ENCODE measurements around the gene SPTY2D1. TPM values are rescaled to one million over a fixed set of nuclear protein-coding genes. Genes with fewer than 3 reads are reported as not detected.
"Not testable (repeated sequence)": the region's sequence is repeated elsewhere in the genome, so short reads cannot be mapped to it uniquely, and the experiment has no call there.

Gene SPTY2D1
- total RNA-seq, 2 donors from 2014 or later, result 55.0 to 70.6 TPM

GRCh38 chr11:18611196-18611595 is 22.9 kb downstream of the SPTY2D1 start:
- ATAC-seq (no peak), DNase-seq (no peak)
- Mint-ChIP-seq H3K36me3 (ENCODE audit: low read depth) (peaks cover 8% of the 10 kb centered on the region), H3K27ac (no peak overlapping the region), H3K27me3 (no peaks in the 10 kb centered on the region), H3K4me3 (no peak overlapping the region), H3K4me1 (peaks cover 17% of the 10 kb centered on the region)
- no peaks in the 10 kb centered on the region for H3K9me3 ChIP-seq (ENCODE audit: control insufficient read depth, low read length, poor library complexity, severe bottlenecking)

DNA sequence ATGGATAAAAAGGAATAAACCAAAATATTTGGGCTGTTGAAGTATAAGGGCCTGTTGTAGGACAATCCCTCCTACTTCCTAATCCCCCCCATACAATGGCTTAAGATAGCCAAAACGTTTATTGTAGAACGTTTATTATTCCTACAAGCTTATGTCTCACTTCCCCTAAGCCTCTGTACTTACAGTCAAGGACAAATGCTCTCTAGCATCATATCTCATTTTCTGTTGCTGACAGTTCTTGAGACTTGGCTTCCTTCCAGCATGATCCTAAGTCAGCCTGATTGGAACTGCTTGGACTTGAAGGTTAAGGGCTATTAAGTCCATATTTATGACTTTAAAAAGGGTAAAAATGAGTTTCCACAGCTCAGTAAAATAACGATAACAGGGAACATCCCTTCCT is 25.8 kb downstream of the SPTY2D1 start:
- no peaks in the 10 kb centered on the region for H3K9me3 ChIP-seq (ENCODE audit: control insufficient read depth, low read length, poor library complexity, severe bottlenecking)
- no peak for DNase-seq
- ATAC-seq, result no peak
- Mint-ChIP-seq H3K27me3 (no peaks in the 10 kb centered on the region), H3K4me3 (no peak overlapping the region), H3K4me1 (peaks cover 4% of the 10 kb centered on the region), H3K27ac (no peak overlapping the region), H3K36me3 (ENCODE audit: low read depth) (no peaks in the 10 kb centered on the region)

DNA sequence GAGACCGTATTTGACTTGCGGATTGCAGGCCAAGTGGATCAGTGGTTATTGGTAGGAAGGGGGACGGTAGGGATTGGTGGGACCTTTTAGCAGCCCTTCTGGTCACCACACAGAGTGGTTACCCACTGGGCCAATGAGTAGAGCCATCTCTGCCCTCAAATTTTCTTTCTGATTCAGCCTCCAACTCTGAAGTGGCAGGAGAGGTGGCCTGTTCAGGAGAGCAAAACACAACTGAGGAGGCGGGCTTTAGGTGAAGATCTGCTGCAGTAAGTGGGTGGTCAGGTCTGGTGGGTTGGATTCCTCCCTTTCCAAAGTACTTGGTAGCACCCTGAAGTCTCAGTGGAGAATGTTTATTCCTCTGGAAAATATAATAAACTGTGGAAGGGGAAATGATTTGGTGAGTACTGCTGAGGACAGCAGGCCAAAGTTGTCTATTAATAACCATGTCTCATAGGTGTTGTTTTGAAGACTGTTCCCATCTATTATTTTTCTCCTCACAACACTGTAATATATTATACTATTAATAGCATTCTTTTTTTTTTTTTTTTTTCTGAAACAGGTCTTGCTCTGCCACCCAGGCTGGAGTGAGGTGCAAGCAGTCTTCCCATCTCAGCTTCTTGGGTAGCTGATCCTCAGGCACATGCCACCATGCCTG is 33.1 kb downstream of the SPTY2D1 start:
- Mint-ChIP-seq H3K27me3 (no peaks in the 10 kb centered on the region), H3K36me3 (ENCODE audit: low read depth) (no peaks in the 10 kb centered on the region), H3K27ac (no peak overlapping the region), H3K4me3 (no peak overlapping the region), H3K4me1 (no peaks in the 10 kb centered on the region)
- H3K9me3 ChIP-seq (ENCODE audit: control insufficient read depth, low read length, poor library complexity, severe bottlenecking), result no peaks in the 10 kb centered on the region
- DNase-seq (no peak), ATAC-seq (no peak)

- DNase-seq, result no peak
- Mint-ChIP-seq H3K27ac (peak within 1 kb of the TSS; percentile 68), H3K4me1 (no peaks in the 10 kb centered on the region), H3K36me3 (ENCODE audit: low read depth) (no peaks in the 10 kb centered on the region), H3K27me3 (no peaks in the 10 kb centered on the region), H3K4me3 (no peak within 1 kb of the TSS)
- H3K9me3 ChIP-seq (ENCODE audit: control insufficient read depth, low read length, poor library complexity, severe bottlenecking), result no peaks in the 10 kb centered on the region
- no peak for ATAC-seq
Observed at GRCh38 chr11:18599739-18600230, 34.4 kb downstream of the SPTY2D1 start, which contains the start of gene MISFA. Gene MISFA, plus strand, starts transcription at chr11:18599789. Its CDS starts 140 bp downstream, at chr11:18599929.

DNA sequence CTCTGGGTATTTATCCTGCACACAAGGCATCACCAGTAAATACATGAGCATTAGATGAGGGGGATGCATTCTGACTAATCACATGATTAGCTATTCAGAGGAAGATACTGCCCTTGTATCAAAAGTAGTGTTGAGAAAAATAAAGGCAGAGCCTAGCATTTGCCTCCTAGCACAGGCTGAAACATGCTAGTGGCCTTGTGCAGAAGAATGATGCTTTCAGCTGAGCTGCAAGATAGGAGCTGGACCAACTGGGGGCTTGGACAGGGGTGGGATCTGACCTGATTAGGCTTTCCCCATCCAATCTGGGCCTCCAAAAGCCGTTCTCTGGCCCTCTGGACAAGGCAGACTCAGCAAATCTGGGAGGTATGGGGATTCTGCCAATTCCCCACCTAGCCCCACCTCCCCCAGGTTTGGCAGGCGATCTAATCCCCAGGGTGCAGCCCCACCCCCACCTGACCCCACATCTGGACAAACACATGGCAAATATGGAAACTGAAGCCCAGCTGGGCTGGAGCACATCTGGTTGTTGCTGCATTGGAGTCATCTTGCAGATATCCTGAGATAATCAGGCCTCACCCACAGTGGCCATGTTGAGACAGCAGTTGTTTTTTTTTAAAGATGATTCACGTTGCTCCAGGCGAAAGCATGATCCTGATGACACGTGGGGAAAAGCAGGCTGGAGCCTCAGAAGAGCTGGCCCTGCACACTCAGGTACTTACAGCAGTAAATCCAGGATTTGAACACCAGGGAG is 39.0 kb downstream of the SPTY2D1 start:
- H3K4me1 Mint-ChIP-seq, result peaks cover 4% of the 10 kb centered on the region

GRCh38 chr11:18594088-18594487 is 40.1 kb downstream of the SPTY2D1 start:
- H3K27me3 Mint-ChIP-seq; H3K27ac Mint-ChIP-seq; ATAC-seq; H3K36me3 Mint-ChIP-seq (ENCODE audit: low read depth); DNase-seq; H3K9me3 ChIP-seq (ENCODE audit: control insufficient read depth, low read length, poor library complexity, severe bottlenecking); H3K4me3 Mint-ChIP-seq; H3K4me1 Mint-ChIP-seq: not testable (repeated sequence)

More for the DNA sequence above, 39.0 kb downstream of the SPTY2D1 start:
- H3K27ac Mint-ChIP-seq, result no peak overlapping the region
- no peaks in the 10 kb centered on the region for H3K9me3 ChIP-seq (ENCODE audit: control insufficient read depth, low read length, poor library complexity, severe bottlenecking)
- no peaks in the 10 kb centered on the region for H3K36me3 Mint-ChIP-seq (ENCODE audit: low read depth)
- H3K27me3 Mint-ChIP-seq, result no peaks in the 10 kb centered on the region
- no peak for DNase-seq
- no peak for ATAC-seq
- H3K4me3 Mint-ChIP-seq, result no peak overlapping the region

DNA sequence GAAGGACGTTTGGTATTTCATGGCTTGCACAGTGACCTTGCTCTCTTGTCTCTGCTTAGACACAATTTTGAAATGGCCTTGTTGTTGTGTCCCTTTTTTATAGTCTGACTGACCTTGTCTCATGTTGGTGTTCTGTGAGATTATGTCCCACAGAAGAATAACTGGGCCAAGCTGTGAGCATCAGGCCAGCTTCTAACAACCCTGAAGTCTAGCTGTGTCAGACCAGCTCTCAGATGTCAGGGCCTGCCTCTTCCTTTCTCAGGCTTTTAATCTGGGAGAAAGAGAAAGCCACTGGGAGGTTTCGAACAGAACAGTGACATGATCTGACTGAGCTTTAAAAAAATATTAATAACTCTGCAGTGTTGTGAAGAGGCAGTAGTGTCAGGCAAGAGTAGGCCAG is 43.6 kb downstream of the SPTY2D1 start:
- Mint-ChIP-seq H3K4me3 (no peak overlapping the region), H3K27ac (no peak overlapping the region)

GRCh38 chr11:18588297-18589252 is 45.6 kb downstream of the SPTY2D1 start, which contains the start of gene UEVLD:
Gene UEVLD, minus strand, starts transcription at chr11:18588734. Its CDS starts 80 bp downstream, at chr11:18588654.
- Mint-ChIP-seq H3K27me3 (no peaks in the 10 kb centered on the region), H3K4me3 (no peak within 1 kb of the TSS), H3K4me1 (peaks cover 11% of the 10 kb centered on the region), H3K27ac (no peak within 1 kb of the TSS), H3K36me3 (ENCODE audit: low read depth) (no peaks in the 10 kb centered on the region)
- DNase-seq (peak; percentile 39 to 66 (median 61)), ATAC-seq (peak; percentile 45)
- no peaks in the 10 kb centered on the region for H3K9me3 ChIP-seq (ENCODE audit: control insufficient read depth, low read length, poor library complexity, severe bottlenecking)

More for the DNA sequence above, 43.6 kb downstream of the SPTY2D1 start:
- DNase-seq, result no peak
- no peak for ATAC-seq
- Mint-ChIP-seq H3K4me1 (peaks cover 6% of the 10 kb centered on the region), H3K27me3 (no peaks in the 10 kb centered on the region), H3K36me3 (ENCODE audit: low read depth) (no peaks in the 10 kb centered on the region)
- no peaks in the 10 kb centered on the region for H3K9me3 ChIP-seq (ENCODE audit: control insufficient read depth, low read length, poor library complexity, severe bottlenecking)

DNA sequence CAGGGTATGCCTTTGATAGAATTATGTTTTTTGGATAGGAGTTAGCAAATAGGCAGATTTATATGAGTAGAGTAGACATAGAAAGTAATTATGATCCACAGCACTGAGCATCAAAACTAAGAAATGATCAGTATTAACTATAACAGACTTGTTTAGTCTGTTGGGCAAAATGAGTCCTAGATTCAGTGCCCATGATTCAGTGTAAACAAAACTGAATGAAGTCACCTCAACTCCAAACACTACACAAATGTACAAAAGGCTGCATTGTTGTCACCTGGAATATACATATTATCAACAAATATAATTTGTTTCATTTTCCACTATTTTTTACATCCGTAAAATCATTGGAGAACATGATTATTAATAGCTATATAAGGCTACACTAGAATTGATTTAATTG is 52.3 kb downstream of the SPTY2D1 start:
- H3K27ac Mint-ChIP-seq, result peak overlapping the region; percentile 93
- no peaks in the 10 kb centered on the region for H3K9me3 ChIP-seq (ENCODE audit: control insufficient read depth, low read length, poor library complexity, severe bottlenecking)
- H3K27me3 Mint-ChIP-seq, result no peaks in the 10 kb centered on the region
- peaks cover 17% of the 10 kb centered on the region for H3K4me1 Mint-ChIP-seq
- ATAC-seq (no peak), DNase-seq (no peak)
- H3K4me3 Mint-ChIP-seq, result no peak overlapping the region
- no peaks in the 10 kb centered on the region for H3K36me3 Mint-ChIP-seq (ENCODE audit: low read depth)

- H3K27me3 Mint-ChIP-seq, result no peaks in the 10 kb centered on the region
- peak overlapping the region; percentile 93 for H3K27ac Mint-ChIP-seq
- H3K4me3 Mint-ChIP-seq, result no peak overlapping the region
- DNase-seq (no peak), ATAC-seq (no peak)
- H3K9me3 ChIP-seq (ENCODE audit: control insufficient read depth, low read length, poor library complexity, severe bottlenecking), result no peaks in the 10 kb centered on the region
- H3K4me1 Mint-ChIP-seq, result peaks cover 16% of the 10 kb centered on the region
- no peaks in the 10 kb centered on the region for H3K36me3 Mint-ChIP-seq (ENCODE audit: low read depth)
Observed at GRCh38 chr11:18580113-18580766, 53.9 kb downstream of the SPTY2D1 start.

GRCh38 chr11:18578975-18579598 is 55.1 kb downstream of the SPTY2D1 start:
- ATAC-seq (peak; percentile 83), DNase-seq (no peak)
- H3K4me3 Mint-ChIP-seq, result peak overlapping the region; percentile 78

GRCh38 chr11:18575361-18575760 is 58.8 kb downstream of the SPTY2D1 start:
- H3K36me3 Mint-ChIP-seq (ENCODE audit: low read depth), result peaks cover 8% of the 10 kb centered on the region
- ATAC-seq (no peak), DNase-seq (no peak)
- no peaks in the 10 kb centered on the region for H3K27me3 Mint-ChIP-seq
- peaks cover 13% of the 10 kb centered on the region for H3K4me1 Mint-ChIP-seq
- H3K4me3 Mint-ChIP-seq, result no peak overlapping the region
- peak overlapping the region; percentile 68 for H3K27ac Mint-ChIP-seq
- H3K9me3 ChIP-seq (ENCODE audit: control insufficient read depth, low read length, poor library complexity, severe bottlenecking), result no peaks in the 10 kb centered on the region

More at GRCh38 chr11:18578975-18579598, 55.1 kb downstream of the SPTY2D1 start:
- no peaks in the 10 kb centered on the region for H3K9me3 ChIP-seq (ENCODE audit: control insufficient read depth, low read length, poor library complexity, severe bottlenecking)
- no peaks in the 10 kb centered on the region for H3K27me3 Mint-ChIP-seq
- no peaks in the 10 kb centered on the region for H3K36me3 Mint-ChIP-seq (ENCODE audit: low read depth)
- peak overlapping the region; percentile 87 for H3K27ac Mint-ChIP-seq
- peaks cover 13% of the 10 kb centered on the region for H3K4me1 Mint-ChIP-seq

All from T-helper 17 cell (primary cell).